MM.1S (cell line): ENCODE results near the gene PIK3R4.

Source experiments
- DNase-seq: peaks from one replicate; pipeline ENCODE4 v3.0.0-alpha.2; 2015
- H2AFZ ChIP-seq: fragments of 300-600 bp; sonication (generic); 2 replicates; pipeline ENCODE4 v1.6.0; 2016; ENCODE audit warnings: antibody characterized with exemption, low read length
- H3F3A ChIP-seq: fragments of 300-600 bp; sonication (generic); 2 replicates; pipeline ENCODE4 v1.6.1; 2016; ENCODE audit warnings: mild to moderate bottlenecking, antibody characterized with exemption, low read length, moderate library complexity, mixed read lengths; ENCODE audit not compliant: insufficient read depth
- H3K27ac ChIP-seq: fragments of 300-600 bp; sonication (generic); 2 replicates; pipeline ENCODE4 v1.5.1; 2016; ENCODE audit warnings: mild to moderate bottlenecking, low read length
- H3K27me3 ChIP-seq: fragments of 300-600 bp; sonication (generic); replicated peaks from 2 replicates; pipeline ENCODE4 v1.6.0; 2016; ENCODE audit warnings: low read length; ENCODE audit not compliant: insufficient read depth
- H3K36me3 ChIP-seq: fragments of 300-600 bp; sonication (generic); replicated peaks from 2 replicates; pipeline ENCODE4 v1.6.1; 2016; ENCODE audit warnings: mild to moderate bottlenecking, low read length, mixed read lengths; ENCODE audit not compliant: insufficient read depth
- H3K4me1 ChIP-seq: fragments of 300-600 bp; sonication (generic); 2 replicates; pipeline ENCODE4 v1.6.1; 2016; ENCODE audit warnings: low read length, mixed read lengths
- H3K4me2 ChIP-seq: fragments of 300-600 bp; sonication (generic); 2 replicates; pipeline ENCODE4 v1.6.0; 2016; ENCODE audit warnings: low read depth, low read length
- H3K4me3 ChIP-seq: fragments of 300-600 bp; sonication (generic); 2 replicates; pipeline ENCODE4 v1.5.1; 2016; ENCODE audit warnings: low read length, mixed read lengths
- H3K79me2 ChIP-seq: fragments of 300-600 bp; sonication (generic); 2 replicates; pipeline ENCODE4 v1.6.1; 2016; ENCODE audit warnings: mixed run types, low read length, mixed read lengths
- H3K9ac ChIP-seq: fragments of 300-600 bp; sonication (generic); 2 replicates; pipeline ENCODE4 v1.6.1; 2016; ENCODE audit warnings: low read length, mixed read lengths
- H3K9me2 ChIP-seq: fragments of 300-600 bp; sonication (generic); replicated peaks from 2 replicates; pipeline ENCODE4 v1.6.1; 2016; ENCODE audit warnings: mild to moderate bottlenecking, low read length, mixed read lengths; ENCODE audit not compliant: insufficient read depth
- H3K9me3 ChIP-seq: fragments of 300-600 bp; sonication (generic); replicated peaks from 2 replicates; pipeline ENCODE4 v1.6.1; 2016; ENCODE audit warnings: mild to moderate bottlenecking, low read length, mixed read lengths; ENCODE audit not compliant: insufficient read depth
- H4K20me1 ChIP-seq: fragments of 300-600 bp; sonication (generic); 2 replicates; pipeline ENCODE4 v1.6.1; 2016; ENCODE audit warnings: mild to moderate bottlenecking, low read length, moderate library complexity, mixed read lengths; ENCODE audit not compliant: insufficient read depth
- EZH2 ChIP-seq: fragments of 300-600 bp; sonication (generic); optimal IDR thresholded peaks from 2 replicates; pipeline ENCODE3; 2017; ENCODE audit warnings: low read depth, mild to moderate bottlenecking, antibody characterized with exemption, low read length, mixed read lengths
- EZH2phosphoT487 ChIP-seq: fragments of 300-600 bp; sonication (generic); IDR thresholded peaks from 2 replicates; pipeline ENCODE4 v1.6.1; 2018; ENCODE audit warnings: antibody characterized with exemption, low read length
- TF ChIP-seq, protein P1 (sequence below): fragments of 300-600 bp; sonication (generic); IDR thresholded peaks from 2 replicates; pipeline ENCODE4 v1.5.1; 2016; ENCODE audit warnings: antibody characterized with exemption, low read length, mixed read lengths

PIK3R4 gene

DNA sequence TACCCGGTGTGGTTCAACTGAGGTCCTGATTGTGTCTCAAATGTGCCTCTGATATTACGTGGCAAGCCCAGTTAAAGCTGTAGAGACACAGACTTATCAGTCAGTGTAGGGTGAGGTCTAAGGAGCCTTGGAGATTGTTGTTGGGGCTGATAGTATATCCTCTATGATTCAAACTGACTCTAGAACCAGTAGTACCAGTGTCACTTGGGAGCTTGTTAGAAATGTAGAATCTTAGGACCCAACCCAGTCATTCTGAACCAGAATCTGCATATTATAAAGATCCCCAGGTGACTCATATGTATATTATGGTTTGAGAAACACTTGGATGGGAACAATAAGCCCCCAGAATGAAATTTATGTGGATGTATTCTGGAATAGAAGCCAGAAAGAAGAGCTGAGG, 83.5 kb downstream of the PIK3R4 start:
- Histone ChIP-seq H3K9ac (no peak overlapping the region), H3K27ac (no peak overlapping the region), H2AFZ (no peak overlapping the region), H3K27me3 (no peaks in the 10 kb centered on the region), H3K4me2 (no peak overlapping the region), H3K79me2 (no peaks in the 10 kb centered on the region), H3K4me3 (no peak overlapping the region), H4K20me1 (no peaks in the 10 kb centered on the region), H3K4me1 (no peaks in the 10 kb centered on the region), H3F3A (no peaks in the 10 kb centered on the region), H3K9me2 (no peaks in the 10 kb centered on the region), H3K36me3 (no peaks in the 10 kb centered on the region), H3K9me3 (no peaks in the 10 kb centered on the region)
- TF ChIP-seq EZH2 = no peak
- DNase-seq = no peak

DNA sequence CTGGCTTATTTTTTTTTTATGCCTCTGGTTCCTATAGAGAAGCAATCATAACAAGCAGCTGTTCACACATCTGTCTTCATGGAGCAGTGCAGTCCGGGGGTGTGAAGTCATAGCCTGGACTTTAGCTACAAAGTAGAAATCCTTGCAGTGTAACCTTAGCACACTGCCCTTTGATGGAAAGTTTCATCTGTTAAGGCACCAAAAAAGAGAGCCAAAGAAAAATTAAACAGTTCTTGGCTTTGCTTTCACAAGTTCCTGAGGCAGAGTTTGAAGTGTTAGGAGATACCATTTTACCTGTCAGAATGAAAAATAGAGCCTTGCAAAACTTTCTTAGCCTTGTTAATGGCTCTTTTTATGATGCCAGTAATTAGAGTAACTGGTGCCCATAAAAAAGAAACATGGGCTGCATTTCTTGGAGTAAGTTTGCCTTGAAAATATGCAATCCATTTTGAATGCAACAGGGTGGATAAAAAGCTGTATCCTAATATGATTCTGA, 84.1 kb downstream of the PIK3R4 start:
- Histone ChIP-seq H2AFZ (no peak overlapping the region), H3K9ac (no peak overlapping the region), H3K4me2 (no peak overlapping the region), H3K27me3 (no peaks in the 10 kb centered on the region), H3K4me1 (no peaks in the 10 kb centered on the region), H3K79me2 (no peaks in the 10 kb centered on the region), H4K20me1 (no peaks in the 10 kb centered on the region), H3F3A (no peaks in the 10 kb centered on the region), H3K27ac (no peak overlapping the region), H3K9me2 (no peaks in the 10 kb centered on the region), H3K4me3 (no peak overlapping the region), H3K9me3 (no peaks in the 10 kb centered on the region), H3K36me3 (no peaks in the 10 kb centered on the region)
- DNase-seq = no peak
- no peak for TF ChIP-seq EZH2
- no peak for TF ChIP-seq EZH2phosphoT487
- TF ChIP-seq, protein P1, sequence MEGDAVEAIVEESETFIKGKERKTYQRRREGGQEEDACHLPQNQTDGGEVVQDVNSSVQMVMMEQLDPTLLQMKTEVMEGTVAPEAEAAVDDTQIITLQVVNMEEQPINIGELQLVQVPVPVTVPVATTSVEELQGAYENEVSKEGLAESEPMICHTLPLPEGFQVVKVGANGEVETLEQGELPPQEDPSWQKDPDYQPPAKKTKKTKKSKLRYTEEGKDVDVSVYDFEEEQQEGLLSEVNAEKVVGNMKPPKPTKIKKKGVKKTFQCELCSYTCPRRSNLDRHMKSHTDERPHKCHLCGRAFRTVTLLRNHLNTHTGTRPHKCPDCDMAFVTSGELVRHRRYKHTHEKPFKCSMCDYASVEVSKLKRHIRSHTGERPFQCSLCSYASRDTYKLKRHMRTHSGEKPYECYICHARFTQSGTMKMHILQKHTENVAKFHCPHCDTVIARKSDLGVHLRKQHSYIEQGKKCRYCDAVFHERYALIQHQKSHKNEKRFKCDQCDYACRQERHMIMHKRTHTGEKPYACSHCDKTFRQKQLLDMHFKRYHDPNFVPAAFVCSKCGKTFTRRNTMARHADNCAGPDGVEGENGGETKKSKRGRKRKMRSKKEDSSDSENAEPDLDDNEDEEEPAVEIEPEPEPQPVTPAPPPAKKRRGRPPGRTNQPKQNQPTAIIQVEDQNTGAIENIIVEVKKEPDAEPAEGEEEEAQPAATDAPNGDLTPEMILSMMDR = no peak

DNA sequence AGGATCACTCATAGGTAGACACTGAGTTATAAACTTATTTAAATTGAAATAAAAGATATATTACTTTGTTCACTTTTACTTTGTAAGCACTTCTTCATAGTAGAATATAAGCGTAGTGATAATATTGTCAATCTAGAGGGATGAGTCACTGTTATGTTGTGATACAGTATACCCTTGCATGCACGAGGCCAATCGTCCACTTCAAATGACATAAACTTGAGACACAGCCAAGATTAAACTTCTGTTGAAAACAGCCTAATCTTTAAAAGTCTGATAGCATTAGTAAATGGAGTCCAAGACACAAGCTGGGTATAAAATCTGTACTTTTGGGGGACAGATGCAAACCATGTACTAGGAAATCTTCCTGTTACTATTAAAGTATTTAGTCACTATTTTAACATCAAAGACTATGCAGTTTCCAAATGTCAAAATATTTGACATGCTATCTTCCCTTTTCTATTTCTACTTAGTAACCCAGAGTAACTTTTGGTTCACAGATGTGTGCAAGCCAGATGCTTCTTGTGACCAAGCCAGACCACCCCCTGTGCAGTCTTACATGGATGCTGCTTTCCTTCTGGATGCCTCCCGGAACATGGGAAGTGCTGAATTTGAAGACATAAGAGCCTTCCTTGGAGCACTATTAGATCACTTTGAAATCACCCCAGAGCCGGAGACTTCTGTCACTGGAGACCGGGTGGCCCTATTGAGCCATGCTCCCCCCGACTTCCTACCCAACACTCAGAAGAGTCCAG, 85.3 kb downstream of the PIK3R4 start:
- H3K4me2 ChIP-seq = no peak overlapping the region
- H4K20me1 ChIP-seq = no peaks in the 10 kb centered on the region
- H3K9me2 ChIP-seq = no peaks in the 10 kb centered on the region
- H3K27ac ChIP-seq = no peak overlapping the region
- no peaks in the 10 kb centered on the region for H3K9me3 ChIP-seq
- H2AFZ ChIP-seq = no peak overlapping the region
- H3K4me3 ChIP-seq = no peak overlapping the region
- no peak for TF ChIP-seq EZH2phosphoT487
- TF ChIP-seq, protein P1 = no peak
- no peak for TF ChIP-seq EZH2
- no peaks in the 10 kb centered on the region for H3K4me1 ChIP-seq
- H3K9ac ChIP-seq = no peak overlapping the region
- no peaks in the 10 kb centered on the region for H3K79me2 ChIP-seq
- no peaks in the 10 kb centered on the region for H3K27me3 ChIP-seq
- DNase-seq = no peak
- H3F3A ChIP-seq = no peaks in the 10 kb centered on the region
- H3K36me3 ChIP-seq = no peaks in the 10 kb centered on the region

DNA sequence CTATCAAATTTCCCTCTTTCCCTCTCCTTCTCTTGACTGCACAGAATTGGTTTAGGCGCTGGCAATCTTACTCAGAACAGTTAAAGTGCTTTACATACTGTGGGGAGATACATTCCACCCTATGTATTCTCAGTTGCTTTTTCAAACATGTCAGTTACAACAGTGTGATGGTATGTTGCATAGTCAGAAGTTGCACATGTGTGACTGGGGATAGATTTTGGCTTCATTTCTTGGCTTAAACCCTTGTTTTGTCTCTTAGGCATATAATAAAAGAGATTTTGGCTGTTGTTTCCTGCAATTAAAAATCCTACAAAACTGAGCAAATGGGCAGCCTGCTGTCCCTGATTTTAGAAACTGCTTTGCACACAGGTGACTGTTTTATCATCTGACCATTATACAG, 86.7 kb downstream of the PIK3R4 start:
- no peaks in the 10 kb centered on the region for H3F3A ChIP-seq
- DNase-seq = no peak
- no peaks in the 10 kb centered on the region for H3K79me2 ChIP-seq
- no peak overlapping the region for H3K4me3 ChIP-seq
- H3K9me3 ChIP-seq = no peaks in the 10 kb centered on the region
- no peaks in the 10 kb centered on the region for H3K9me2 ChIP-seq
- H4K20me1 ChIP-seq = no peaks in the 10 kb centered on the region
- H3K36me3 ChIP-seq = no peaks in the 10 kb centered on the region
- no peak overlapping the region for H2AFZ ChIP-seq
- H3K27ac ChIP-seq = no peak overlapping the region
- H3K4me1 ChIP-seq = no peaks in the 10 kb centered on the region
- no peaks in the 10 kb centered on the region for H3K27me3 ChIP-seq
- H3K4me2 ChIP-seq = no peak overlapping the region
- H3K9ac ChIP-seq = no peak overlapping the region
- TF ChIP-seq, protein P1 = no peak
- TF ChIP-seq EZH2 = no peak
- no peak for TF ChIP-seq EZH2phosphoT487
